Caco-2 (cell line): ENCODE results near the gene DBF4B. TPM values are rescaled to one million over a fixed set of nuclear protein-coding genes. Genes with fewer than 3 reads are reported as not detected.
"Not testable (repeated sequence)": the region's sequence is repeated elsewhere in the genome, so short reads cannot be mapped to it uniquely, and the experiment has no call there.

Experiments
- BruUV-seq: library from RNA; stranded (reverse); fragments of 400-500 nt; replicated peaks from 2 replicates; lab custom pipeline; 2021; lab: Mats Ljungman, UMichigan
- CTCF ChIA-PET: fragments of 300-600 bp; sonication (Branson Sonifier 250); formaldehyde crosslinking; loops from one replicate; lab custom pipeline; 2022; ENCODE audit warnings: antibody characterized with exemption; lab: Charles Lee
- POLR2A ChIA-PET: fragments of 300-600 bp; sonication (Branson Sonifier 250); formaldehyde crosslinking; loops from one replicate; lab custom pipeline; 2022; ENCODE audit warnings: antibody characterized with exemption; lab: Charles Lee
- DNase-seq, 2 experiments: peaks; one replicate each; pipeline versions ENCODE4 v3.0.0 to v3.0.0-alpha.2; 2020 to 2022
- H3K27me3 ChIP-seq: replicated peaks from 2 replicates; pipeline ENCODE4 v1.6.0; 2011; ENCODE audit warnings: low read length; ENCODE audit not compliant: control insufficient read depth, insufficient read depth
- H3K36me3 ChIP-seq: 2 replicates; pipeline ENCODE4 v1.5.1; 2011; ENCODE audit warnings: low read length; ENCODE audit not compliant: control insufficient read depth, insufficient read depth
- H3K4me1 ChIP-seq: fragments of 250-450 bp; sonication (Bioruptor Pico); 2 replicates; pipeline ENCODE4 v1.5.1; 2020; ENCODE audit warnings: mild to moderate bottlenecking
- H3K4me3 ChIP-seq: 2 replicates; pipeline ENCODE4 v1.5.1; 2011; ENCODE audit warnings: low read depth, mild to moderate bottlenecking, control low read depth, low read length
- H3K9me3 ChIP-seq: fragments of 250-450 bp; sonication (Bioruptor Pico); 2 replicates; pipeline ENCODE4 v1.5.1; 2020; ENCODE audit warnings: mild to moderate bottlenecking, moderate library complexity
- H3K27ac Mint-ChIP-seq: one replicate; pipeline ENCODE4 v1.8.0; 2022; ENCODE audit warnings: mixed read lengths; ENCODE audit not compliant: unreplicated experiment
- H3K27me3 Mint-ChIP-seq: one replicate; pipeline ENCODE4 v1.8.0; 2022; ENCODE audit warnings: mixed read lengths; ENCODE audit not compliant: insufficient read depth, unreplicated experiment
- H3K36me3 Mint-ChIP-seq: one replicate; pipeline ENCODE4 v1.8.0; 2022; ENCODE audit warnings: mild to moderate bottlenecking, mixed read lengths; ENCODE audit not compliant: insufficient read depth, unreplicated experiment
- H3K4me1 Mint-ChIP-seq: one replicate; pipeline ENCODE4 v1.8.0; 2022; ENCODE audit warnings: low read depth, mixed read lengths; ENCODE audit not compliant: unreplicated experiment
- H3K4me3 Mint-ChIP-seq: one replicate; pipeline ENCODE4 v1.8.0; 2022; ENCODE audit warnings: mild to moderate bottlenecking, moderate library complexity, mixed read lengths; ENCODE audit not compliant: unreplicated experiment
- H3K9me3 Mint-ChIP-seq: one replicate; pipeline ENCODE4 v1.8.0; 2022; ENCODE audit warnings: mixed read lengths; ENCODE audit not compliant: unreplicated experiment
- CTCF ChIP-seq, 2 experiments: fragments of 200-600 bp in 1 of 2; IDR thresholded peaks; 1 replicate in 1 of 2; 2 replicates in 1 of 2; pipeline versions ENCODE4 v1.5.1 to v1.8.0; 2011 to 2022; ENCODE audit warnings: antibody characterized with exemption in 1 of 2, control low read depth in 1 of 2, inconsistent platforms in 1 of 2, low read depth in 1 of 2, low read length in 1 of 2, mild to moderate bottlenecking in 1 of 2, moderate library complexity in 1 of 2; ENCODE audit not compliant: insufficient read depth in 1 of 2, severe bottlenecking in 1 of 2, unreplicated experiment in 1 of 2
- intact Hi-C: fragments of 100-400 bp; cut with micrococcal nuclease; formaldehyde crosslinking; loops from one replicate; pipeline ENCODE4 v1.10.0; 2022; ENCODE audit not compliant: unreplicated experiment
- total RNA-seq: library from RNA; stranded (reverse); gene quantifications from 2 replicates; pipeline ENCODE4 v1.2.3, GENCODE V29; 2022

The DBF4B gene
- total RNA-seq, 1 experiment from 2014 or later: 34.2 TPM

GRCh38 chr17:44673893-44674292 is 34.6 kb upstream of the DBF4B start:
- Histone ChIP-seq H3K27me3 (no peaks in the 10 kb centered on the region), H3K36me3 (peaks cover 2% of the 10 kb centered on the region; the same call in 1 of the 2 replicates), H3K9me3 (no peaks in the 10 kb centered on the region), H3K4me1 (no peaks in the 10 kb centered on the region), H3K4me3 (no peak overlapping the region)
- POLR2A ChIA-PET: no interaction called here
- no peaks in the 10 kb centered on the region for H3K27me3 Mint-ChIP-seq
- no peak overlapping the region for H3K27ac Mint-ChIP-seq
- no peak for DNase-seq
- H3K4me3 Mint-ChIP-seq: no peak overlapping the region
- peaks cover 21% of the 10 kb centered on the region for H3K36me3 Mint-ChIP-seq
- H3K9me3 Mint-ChIP-seq: no peaks in the 10 kb centered on the region
- CTCF ChIA-PET: no interaction called here
- no peak for TF ChIP-seq CTCF (IDR thresholded peaks at IDR 0.05; ENCODE audit: insufficient read depth in 1 of 2, low read depth in 1 of 2, low read length in 1 of 2, severe bottlenecking in 1 of 2, unreplicated experiment in 1 of 2)
- H3K4me1 Mint-ChIP-seq: no peaks in the 10 kb centered on the region
- no TSS peak for BruUV-seq
- intact Hi-C loops: no loop called here

- CTCF ChIA-PET: no interaction called here
- intact Hi-C loops: no loop called here
- Mint-ChIP-seq H3K4me1 (no peaks in the 10 kb centered on the region), H3K4me3 (no peak overlapping the region), H3K36me3 (peaks cover 45% of the 10 kb centered on the region), H3K27ac (no peak overlapping the region), H3K27me3 (no peaks in the 10 kb centered on the region), H3K9me3 (no peaks in the 10 kb centered on the region)
- Histone ChIP-seq H3K36me3 (peaks cover 6% of the 10 kb centered on the region; the same call in 1 of the 2 replicates), H3K9me3 (no peaks in the 10 kb centered on the region), H3K4me3 (no peak overlapping the region), H3K4me1 (no peaks in the 10 kb centered on the region), H3K27me3 (no peaks in the 10 kb centered on the region)
- POLR2A ChIA-PET: no interaction called here
- no peak for DNase-seq
- no TSS peak for BruUV-seq
- no peak for TF ChIP-seq CTCF (IDR thresholded peaks at IDR 0.05; ENCODE audit: insufficient read depth in 1 of 2, low read depth in 1 of 2, low read length in 1 of 2, severe bottlenecking in 1 of 2, unreplicated experiment in 1 of 2)
Observed at GRCh38 chr17:44677136-44677535, 31.3 kb upstream of the DBF4B start.

- H3K27me3 Mint-ChIP-seq, H3K9me3 Mint-ChIP-seq, intact Hi-C loops, H3K4me1 ChIP-seq, POLR2A ChIA-PET, DNase-seq, H3K4me3 ChIP-seq, BruUV-seq, H3K4me1 Mint-ChIP-seq, H3K9me3 ChIP-seq, H3K27ac Mint-ChIP-seq, H3K4me3 Mint-ChIP-seq, H3K27me3 ChIP-seq, H3K36me3 ChIP-seq: not testable (repeated sequence)
- peaks cover 67% of the 10 kb centered on the region for H3K36me3 Mint-ChIP-seq
- CTCF ChIA-PET: interaction anchor here (0.5 to 0.7 kb wide), 2 partner anchors 37 to 96 kb away, joined by 3 to 4 read pairs; no protein-coding TSS in a partner anchor
Observed at GRCh38 chr17:44683303-44683702, 25.2 kb upstream of the DBF4B start.

- H3K36me3 ChIP-seq: no peaks in the 10 kb centered on the region; the same call in none of the 2 replicates
- Mint-ChIP-seq H3K36me3 (peaks cover 46% of the 10 kb centered on the region), H3K4me3 (no peak overlapping the region), H3K27me3 (no peaks in the 10 kb centered on the region), H3K4me1 (no peaks in the 10 kb centered on the region), H3K27ac (no peak overlapping the region), H3K9me3 (no peaks in the 10 kb centered on the region)
- 0 out of 2 replicates have a peak, but pooled peaks cover 3% of the 10 kb centered on the region for H3K4me1 ChIP-seq
- TF ChIP-seq CTCF (IDR thresholded peaks at IDR 0.05; ENCODE audit: insufficient read depth in 1 of 2, low read depth in 1 of 2, low read length in 1 of 2, severe bottlenecking in 1 of 2, unreplicated experiment in 1 of 2): no peak
- H3K27me3 ChIP-seq: no peaks in the 10 kb centered on the region
- BruUV-seq: no TSS peak
- no peak overlapping the region for H3K4me3 ChIP-seq
- no peaks in the 10 kb centered on the region for H3K9me3 ChIP-seq
- intact Hi-C loops: no loop called here
- no peak for DNase-seq
- ChIA-PET CTCF (no interaction called here), POLR2A (no interaction called here)
Observed at GRCh38 chr17:44687756-44688155, 20.7 kb upstream of the DBF4B start.
